ENCODE data around the gene RHCG. TPM values are rescaled to one million over a fixed set of nuclear protein-coding genes. Genes with fewer than 3 reads are reported as not detected.

RHCG gene
- total RNA-seq, 1 donor from 2014 or later, result 13.4 TPM

DNA sequence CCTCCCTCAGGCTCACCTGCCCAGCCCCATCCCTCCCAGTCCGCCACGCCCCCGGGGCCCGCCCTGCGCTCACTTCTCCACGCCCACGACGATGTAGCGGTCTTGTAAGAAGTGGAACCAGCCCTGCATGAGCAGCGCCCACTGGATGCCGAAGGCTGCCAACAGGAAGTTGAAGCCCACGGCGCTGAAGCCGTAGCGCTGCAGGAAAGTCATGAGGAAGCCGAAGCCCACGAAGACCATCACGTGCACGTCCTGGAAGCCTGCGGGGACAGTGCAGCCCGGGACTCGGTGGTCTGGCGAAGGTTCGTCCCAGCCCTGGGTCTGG, 9.7 kb downstream of the RHCG start:
- TF ChIP-seq, protein P1, sequence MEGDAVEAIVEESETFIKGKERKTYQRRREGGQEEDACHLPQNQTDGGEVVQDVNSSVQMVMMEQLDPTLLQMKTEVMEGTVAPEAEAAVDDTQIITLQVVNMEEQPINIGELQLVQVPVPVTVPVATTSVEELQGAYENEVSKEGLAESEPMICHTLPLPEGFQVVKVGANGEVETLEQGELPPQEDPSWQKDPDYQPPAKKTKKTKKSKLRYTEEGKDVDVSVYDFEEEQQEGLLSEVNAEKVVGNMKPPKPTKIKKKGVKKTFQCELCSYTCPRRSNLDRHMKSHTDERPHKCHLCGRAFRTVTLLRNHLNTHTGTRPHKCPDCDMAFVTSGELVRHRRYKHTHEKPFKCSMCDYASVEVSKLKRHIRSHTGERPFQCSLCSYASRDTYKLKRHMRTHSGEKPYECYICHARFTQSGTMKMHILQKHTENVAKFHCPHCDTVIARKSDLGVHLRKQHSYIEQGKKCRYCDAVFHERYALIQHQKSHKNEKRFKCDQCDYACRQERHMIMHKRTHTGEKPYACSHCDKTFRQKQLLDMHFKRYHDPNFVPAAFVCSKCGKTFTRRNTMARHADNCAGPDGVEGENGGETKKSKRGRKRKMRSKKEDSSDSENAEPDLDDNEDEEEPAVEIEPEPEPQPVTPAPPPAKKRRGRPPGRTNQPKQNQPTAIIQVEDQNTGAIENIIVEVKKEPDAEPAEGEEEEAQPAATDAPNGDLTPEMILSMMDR (conservative IDR thresholded peaks at IDR 0.05), result no peak
- Mint-ChIP-seq H3K4me1 (ENCODE audit: unreplicated experiment) (no peaks in the 10 kb centered on the region), H3K36me3 (no peaks in the 10 kb centered on the region), H3K4me3 (no peak overlapping the region), H3K27ac (no peak overlapping the region), H3K27me3 (peaks cover 68% of the 10 kb centered on the region), H3K9me3 (no peaks in the 10 kb centered on the region)
- DNase-seq (ENCODE audit: extremely low spot score, unreplicated experiment), result no peak

DNA sequence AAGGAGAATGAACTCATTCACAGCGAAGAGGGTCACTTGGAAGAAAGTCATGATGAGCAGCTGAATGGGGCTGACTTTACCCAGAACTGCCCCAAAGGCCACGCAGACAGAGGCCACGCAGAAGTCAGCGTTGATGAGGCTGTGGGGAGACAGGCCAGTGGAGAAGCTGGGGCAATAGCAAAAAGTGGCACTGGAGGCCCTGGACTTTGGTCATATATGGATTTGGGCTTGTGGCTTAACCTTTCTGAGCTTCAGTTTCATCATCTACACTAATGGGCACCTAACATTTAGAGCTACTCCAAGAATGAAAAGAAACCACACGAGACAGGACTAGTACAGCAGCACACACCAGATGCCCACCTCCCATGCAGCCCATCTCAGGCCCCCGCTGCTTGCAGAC, 13.3 kb downstream of the RHCG start:
- Mint-ChIP-seq H3K9me3 (no peaks in the 10 kb centered on the region), H3K4me3 (no peak overlapping the region)

DNA sequence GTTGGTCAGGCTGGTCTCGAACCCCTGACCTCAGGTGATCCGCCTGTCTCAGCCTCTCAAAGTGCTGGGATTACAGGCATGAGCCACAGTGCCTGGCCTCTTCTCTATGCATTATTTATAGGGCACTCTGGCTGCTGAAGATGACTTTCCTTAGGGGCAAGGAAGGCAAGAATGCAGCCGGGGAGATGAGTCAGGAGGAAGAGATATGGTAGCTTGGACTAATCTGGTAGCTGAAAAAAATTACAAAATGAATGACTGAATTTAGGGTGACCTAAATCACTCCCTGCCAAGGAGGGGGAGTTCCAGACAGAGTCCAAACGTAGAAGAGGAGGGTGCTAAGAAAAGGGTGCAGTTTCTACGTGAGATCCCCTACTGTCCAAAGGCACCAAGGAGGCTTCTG, 14.2 kb downstream of the RHCG start:
- H3K9me3 Mint-ChIP-seq, result no peaks in the 10 kb centered on the region
- no peak overlapping the region for H3K27ac Mint-ChIP-seq
- H3K36me3 Mint-ChIP-seq, result no peaks in the 10 kb centered on the region
- no peak overlapping the region for H3K4me3 Mint-ChIP-seq
- DNase-seq (ENCODE audit: extremely low spot score, unreplicated experiment), result no peak
- TF ChIP-seq, protein P1 (conservative IDR thresholded peaks at IDR 0.05), result no peak
- no peaks in the 10 kb centered on the region for H3K4me1 Mint-ChIP-seq (ENCODE audit: unreplicated experiment)
- H3K27me3 Mint-ChIP-seq, result peaks cover 62% of the 10 kb centered on the region

More for the DNA sequence above, 13.3 kb downstream of the RHCG start:
- DNase-seq (ENCODE audit: extremely low spot score, unreplicated experiment), result no peak
- Mint-ChIP-seq H3K36me3 (no peaks in the 10 kb centered on the region), H3K27me3 (peaks cover 68% of the 10 kb centered on the region), H3K27ac (no peak overlapping the region), H3K4me1 (ENCODE audit: unreplicated experiment) (no peaks in the 10 kb centered on the region)
- TF ChIP-seq, protein P1 (conservative IDR thresholded peaks at IDR 0.05), result no peak

DNA sequence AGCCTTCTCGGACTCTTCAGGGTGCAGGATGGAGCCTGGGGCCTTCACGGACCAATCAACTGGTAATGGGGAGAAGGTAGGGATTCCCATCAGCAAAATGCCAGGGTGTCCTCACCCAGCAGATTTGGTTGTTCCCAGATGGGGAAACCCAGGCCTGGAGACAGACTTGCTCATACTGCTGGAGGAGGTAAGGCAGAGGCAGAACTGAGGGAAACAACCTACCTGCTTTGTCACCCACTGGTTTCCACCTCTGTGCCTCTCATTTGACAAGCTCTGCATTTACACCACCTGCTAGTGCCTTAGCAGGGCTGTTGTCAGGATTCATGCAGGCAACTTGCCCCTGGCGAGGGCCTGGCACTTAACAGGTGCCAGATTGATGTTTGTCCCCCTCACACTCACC, 15.9 kb downstream of the RHCG start:
- no peaks in the 10 kb centered on the region for H3K4me1 Mint-ChIP-seq (ENCODE audit: unreplicated experiment)

DNA sequence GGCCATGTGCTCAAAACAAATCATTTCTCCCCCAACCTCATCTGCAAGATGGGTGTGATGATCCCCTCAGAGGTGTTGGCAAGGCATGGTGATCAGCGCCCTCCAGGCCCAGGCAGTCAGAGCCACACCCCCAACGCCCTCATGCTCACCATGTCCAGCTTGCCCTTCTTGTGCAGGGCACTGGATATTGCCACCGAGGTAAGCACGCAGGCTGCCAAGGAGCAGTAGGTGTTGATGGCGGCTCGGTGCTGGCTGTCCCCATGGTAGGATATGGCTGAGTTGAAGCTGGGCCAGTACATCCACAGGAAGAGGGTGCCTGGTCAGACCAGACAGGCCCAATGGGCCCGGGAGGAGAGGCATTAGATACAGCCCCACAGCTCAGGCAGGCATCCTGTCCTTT, 17.2 kb downstream of the RHCG start:
- Mint-ChIP-seq H3K4me3 (no peak overlapping the region), H3K27me3 (peaks cover 69% of the 10 kb centered on the region), H3K36me3 (no peaks in the 10 kb centered on the region), H3K27ac (no peak overlapping the region), H3K4me1 (ENCODE audit: unreplicated experiment) (no peaks in the 10 kb centered on the region), H3K9me3 (no peaks in the 10 kb centered on the region)
- no peak for DNase-seq (ENCODE audit: extremely low spot score, unreplicated experiment)
- TF ChIP-seq, protein P1 (conservative IDR thresholded peaks at IDR 0.05), result no peak

More for the DNA sequence above, 15.9 kb downstream of the RHCG start:
- no peak for DNase-seq (ENCODE audit: extremely low spot score, unreplicated experiment)
- Mint-ChIP-seq H3K9me3 (no peaks in the 10 kb centered on the region), H3K4me3 (no peak overlapping the region), H3K36me3 (no peaks in the 10 kb centered on the region), H3K27ac (no peak overlapping the region), H3K27me3 (peaks cover 67% of the 10 kb centered on the region)
- TF ChIP-seq, protein P1 (conservative IDR thresholded peaks at IDR 0.05), result no peak

Measured in type B pancreatic cell (in vitro differentiated cells).